SU-DHL-6 (cell line): Measurements from ENCODE around the gene CYB5R4.

Experiments used
- H2AFZ ChIP-seq: fragments of 200-600 bp; sonication (generic); 2 replicates; pipeline ENCODE4 v1.6.1; 2014; ENCODE audit warnings: low read depth, mild to moderate bottlenecking, moderate library complexity, mixed read lengths, antibody characterized with exemption, low read length; ENCODE audit not compliant: severe bottlenecking
- H3F3A ChIP-seq: fragments of 200-600 bp; shearing (Covaris generic); 2 replicates; pipeline ENCODE4 v1.6.0; 2016; ENCODE audit warnings: antibody characterized with exemption, mild to moderate bottlenecking; ENCODE audit not compliant: insufficient read depth
- H3K27ac ChIP-seq: fragments of 200-600 bp; sonication (generic); 2 replicates; pipeline ENCODE4 v1.5.1; 2016; ENCODE audit warnings: low read depth, mild to moderate bottlenecking, low read length, moderate library complexity, mixed read lengths
- H3K27me3 ChIP-seq: fragments of 200-600 bp; sonication (generic), shearing (Covaris generic); 2 replicates; pipeline ENCODE4 v1.6.0; 2014; ENCODE audit warnings: mild to moderate bottlenecking, low read length
- H3K36me3 ChIP-seq: fragments of 200-600 bp; sonication (generic); 2 replicates; pipeline ENCODE4 v1.6.1; 2014; ENCODE audit warnings: mild to moderate bottlenecking, low read length, mixed read lengths
- H3K4me2 ChIP-seq: fragments of 300-600, 200-600 bp; shearing (Covaris generic), sonication (generic); 2 replicates; pipeline ENCODE4 v1.6.0; 2014; ENCODE audit warnings: low read length, low read depth, mild to moderate bottlenecking; ENCODE audit not compliant: poor library complexity, severe bottlenecking
- H3K4me3 ChIP-seq: fragments of 200-600 bp; sonication (generic); 2 replicates; pipeline ENCODE4 v1.5.1; 2014; ENCODE audit warnings: antibody characterized with exemption, low read length, mild to moderate bottlenecking, mixed read lengths; ENCODE audit not compliant: insufficient read depth, poor library complexity, severe bottlenecking
- H3K79me2 ChIP-seq: fragments of 200-600 bp; sonication (generic); 2 replicates; pipeline ENCODE4 v1.6.1; 2014; ENCODE audit warnings: mild to moderate bottlenecking, low read length, moderate library complexity; ENCODE audit not compliant: insufficient read depth
- H3K9ac ChIP-seq: fragments of 200-600 bp; sonication (generic); 2 replicates; pipeline ENCODE4 v1.7.0; 2014; ENCODE audit warnings: mild to moderate bottlenecking, low read length
- H3K9me2 ChIP-seq: fragments of 200-600 bp; sonication (generic); replicated peaks from 2 replicates; pipeline ENCODE4 v1.6.1; 2014; ENCODE audit warnings: low read length; ENCODE audit not compliant: insufficient read depth
- H3K9me3 ChIP-seq: fragments of 200-600 bp; sonication (generic); 2 replicates; pipeline ENCODE4 v1.6.1; 2014; ENCODE audit warnings: low read length, mixed read lengths; ENCODE audit not compliant: insufficient read depth
- H4K20me1 ChIP-seq: fragments of 200-600 bp; sonication (generic); 2 replicates; pipeline ENCODE4 v1.6.1; 2014; ENCODE audit warnings: low read depth, mild to moderate bottlenecking, antibody characterized with exemption, low read length, moderate library complexity, mixed read lengths
- EZH2phosphoT487 ChIP-seq: fragments of 200-600 bp; sonication (generic), shearing (Covaris generic); conservative IDR thresholded peaks from 2 replicates; pipeline ENCODE4 v1.6.1; 2018; ENCODE audit warnings: mild to moderate bottlenecking, antibody characterized with exemption, low read length, moderate library complexity, mixed read lengths
- TF ChIP-seq, protein P1 (sequence below): fragments of 200-600 bp; sonication (generic); IDR thresholded peaks from one replicate; pipeline ENCODE4 v1.5.1; 2017; ENCODE audit warnings: antibody characterized with exemption, mild to moderate bottlenecking, low read length, moderate library complexity; ENCODE audit not compliant: insufficient read depth, poor library complexity, severe bottlenecking

Gene CYB5R4

DNA sequence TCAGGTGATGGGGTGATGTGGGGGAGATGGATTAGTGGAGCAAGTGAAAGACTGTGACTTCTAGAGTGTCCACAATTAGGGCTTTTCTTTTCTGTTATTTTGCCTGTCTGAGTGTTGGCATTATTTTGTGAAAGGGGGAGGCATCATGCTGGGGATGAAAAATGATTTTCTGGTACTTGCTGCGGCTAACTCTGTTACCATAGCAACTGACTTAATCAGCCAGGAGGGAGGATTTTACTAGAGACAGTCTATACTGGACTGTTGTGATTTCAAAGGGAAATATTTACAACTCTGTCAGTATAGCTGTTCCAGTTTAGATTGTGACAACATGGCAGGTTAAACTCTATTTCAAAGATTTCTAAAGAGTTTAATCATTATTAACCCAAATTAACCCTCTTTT is 143.6 kb downstream of the CYB5R4 start:
- no peaks in the 10 kb centered on the region for H3K36me3 ChIP-seq
- H4K20me1 ChIP-seq: no peaks in the 10 kb centered on the region
- no peak overlapping the region for H2AFZ ChIP-seq
- no peaks in the 10 kb centered on the region for H3K9me2 ChIP-seq
- H3K79me2 ChIP-seq: no peaks in the 10 kb centered on the region
- H3K4me3 ChIP-seq: no peak overlapping the region
- H3K4me2 ChIP-seq: no peak overlapping the region
- H3F3A ChIP-seq: no peaks in the 10 kb centered on the region
- H3K27me3 ChIP-seq: no peaks in the 10 kb centered on the region
- no peak overlapping the region for H3K9ac ChIP-seq
- no peaks in the 10 kb centered on the region for H3K9me3 ChIP-seq
- no peak overlapping the region for H3K27ac ChIP-seq
- TF ChIP-seq, protein P1, sequence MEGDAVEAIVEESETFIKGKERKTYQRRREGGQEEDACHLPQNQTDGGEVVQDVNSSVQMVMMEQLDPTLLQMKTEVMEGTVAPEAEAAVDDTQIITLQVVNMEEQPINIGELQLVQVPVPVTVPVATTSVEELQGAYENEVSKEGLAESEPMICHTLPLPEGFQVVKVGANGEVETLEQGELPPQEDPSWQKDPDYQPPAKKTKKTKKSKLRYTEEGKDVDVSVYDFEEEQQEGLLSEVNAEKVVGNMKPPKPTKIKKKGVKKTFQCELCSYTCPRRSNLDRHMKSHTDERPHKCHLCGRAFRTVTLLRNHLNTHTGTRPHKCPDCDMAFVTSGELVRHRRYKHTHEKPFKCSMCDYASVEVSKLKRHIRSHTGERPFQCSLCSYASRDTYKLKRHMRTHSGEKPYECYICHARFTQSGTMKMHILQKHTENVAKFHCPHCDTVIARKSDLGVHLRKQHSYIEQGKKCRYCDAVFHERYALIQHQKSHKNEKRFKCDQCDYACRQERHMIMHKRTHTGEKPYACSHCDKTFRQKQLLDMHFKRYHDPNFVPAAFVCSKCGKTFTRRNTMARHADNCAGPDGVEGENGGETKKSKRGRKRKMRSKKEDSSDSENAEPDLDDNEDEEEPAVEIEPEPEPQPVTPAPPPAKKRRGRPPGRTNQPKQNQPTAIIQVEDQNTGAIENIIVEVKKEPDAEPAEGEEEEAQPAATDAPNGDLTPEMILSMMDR: no peak
- no peak for TF ChIP-seq EZH2phosphoT487

DNA sequence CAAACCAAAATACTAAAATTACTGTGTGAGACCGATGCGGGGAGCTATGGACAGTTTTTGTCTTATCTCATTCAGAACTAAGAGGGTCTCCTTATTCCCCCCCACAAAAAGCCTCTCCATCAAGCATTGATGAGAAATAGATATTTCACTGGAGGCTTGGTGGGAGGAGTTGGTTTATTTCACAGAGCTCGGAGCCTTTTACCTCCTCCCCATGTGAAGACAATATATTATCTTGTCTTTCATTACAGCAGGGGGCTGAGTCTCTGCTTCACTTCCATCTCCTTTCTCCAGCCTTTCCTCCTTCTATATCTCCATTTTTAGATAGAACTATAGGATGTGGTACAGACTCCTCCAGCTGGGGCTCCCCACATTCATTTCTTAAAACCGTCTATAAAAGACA is 144.2 kb downstream of the CYB5R4 start:
- Histone ChIP-seq H3K9ac (no peak overlapping the region), H3K9me3 (no peaks in the 10 kb centered on the region), H3K36me3 (no peaks in the 10 kb centered on the region), H3K27ac (no peak overlapping the region), H4K20me1 (no peaks in the 10 kb centered on the region), H3K27me3 (no peaks in the 10 kb centered on the region), H3K9me2 (no peaks in the 10 kb centered on the region), H3K4me2 (no peak overlapping the region), H3K4me3 (no peak overlapping the region), H3F3A (no peaks in the 10 kb centered on the region), H2AFZ (no peak overlapping the region), H3K79me2 (no peaks in the 10 kb centered on the region)
- no peak for TF ChIP-seq EZH2phosphoT487
- TF ChIP-seq, protein P1: no peak

DNA sequence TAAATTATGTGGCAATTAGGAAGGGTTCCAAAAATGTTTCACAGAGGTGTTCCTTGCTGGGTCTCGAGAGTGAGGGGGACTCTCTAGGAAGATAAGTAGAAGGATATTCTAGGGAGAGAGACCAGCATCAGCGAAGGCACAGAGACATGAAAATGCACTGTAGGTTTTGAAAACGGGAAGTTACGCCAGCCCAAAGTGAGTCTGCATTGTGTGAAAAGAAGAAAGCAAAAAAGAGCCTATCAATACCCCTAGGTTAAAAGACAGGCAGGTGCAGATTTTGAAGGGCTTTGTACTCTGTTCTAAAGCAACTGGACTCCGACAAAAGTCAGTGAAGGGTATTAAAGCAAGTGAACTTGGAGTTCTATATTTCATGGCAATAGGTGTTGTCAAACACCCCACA is 148.4 kb downstream of the CYB5R4 start:
- Histone ChIP-seq H3F3A (no peaks in the 10 kb centered on the region), H3K9me2 (no peaks in the 10 kb centered on the region), H3K79me2 (no peaks in the 10 kb centered on the region), H3K4me3 (no peak overlapping the region), H3K4me2 (no peak overlapping the region), H3K27ac (no peak overlapping the region), H3K9ac (no peak overlapping the region), H3K9me3 (no peaks in the 10 kb centered on the region), H3K36me3 (no peaks in the 10 kb centered on the region), H2AFZ (no peak overlapping the region), H4K20me1 (no peaks in the 10 kb centered on the region), H3K27me3 (no peaks in the 10 kb centered on the region)
- TF ChIP-seq EZH2phosphoT487: no peak
- TF ChIP-seq, protein P1: no peak
